ENCODE data around the gene THBD. TPM values are rescaled to one million over a fixed set of nuclear protein-coding genes. Genes with fewer than 3 reads are reported as not detected.

Gene THBD
- total RNA-seq, 1 donor from 2014 or later = 13.8 TPM

DNA sequence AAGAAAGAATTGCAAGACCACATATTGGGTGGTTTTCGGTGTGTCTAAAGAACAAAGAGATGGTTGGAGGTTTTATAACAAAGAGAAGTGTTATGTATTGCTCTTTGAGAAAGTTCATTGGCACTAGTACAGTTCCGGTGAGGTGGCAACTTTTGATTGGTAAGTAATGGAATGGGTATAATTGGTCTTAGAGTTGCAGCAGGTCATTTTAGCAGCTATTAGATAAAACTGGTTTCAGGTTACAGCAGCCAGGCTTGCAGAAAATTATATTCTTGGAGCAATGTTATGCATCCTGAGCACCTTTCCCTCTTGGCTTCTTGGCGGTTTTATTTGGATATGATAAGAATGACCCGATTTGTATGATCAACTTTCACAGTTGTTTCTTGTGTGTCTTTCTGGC, 26.6 kb downstream of the THBD start:
- TF ChIP-seq, protein P1, sequence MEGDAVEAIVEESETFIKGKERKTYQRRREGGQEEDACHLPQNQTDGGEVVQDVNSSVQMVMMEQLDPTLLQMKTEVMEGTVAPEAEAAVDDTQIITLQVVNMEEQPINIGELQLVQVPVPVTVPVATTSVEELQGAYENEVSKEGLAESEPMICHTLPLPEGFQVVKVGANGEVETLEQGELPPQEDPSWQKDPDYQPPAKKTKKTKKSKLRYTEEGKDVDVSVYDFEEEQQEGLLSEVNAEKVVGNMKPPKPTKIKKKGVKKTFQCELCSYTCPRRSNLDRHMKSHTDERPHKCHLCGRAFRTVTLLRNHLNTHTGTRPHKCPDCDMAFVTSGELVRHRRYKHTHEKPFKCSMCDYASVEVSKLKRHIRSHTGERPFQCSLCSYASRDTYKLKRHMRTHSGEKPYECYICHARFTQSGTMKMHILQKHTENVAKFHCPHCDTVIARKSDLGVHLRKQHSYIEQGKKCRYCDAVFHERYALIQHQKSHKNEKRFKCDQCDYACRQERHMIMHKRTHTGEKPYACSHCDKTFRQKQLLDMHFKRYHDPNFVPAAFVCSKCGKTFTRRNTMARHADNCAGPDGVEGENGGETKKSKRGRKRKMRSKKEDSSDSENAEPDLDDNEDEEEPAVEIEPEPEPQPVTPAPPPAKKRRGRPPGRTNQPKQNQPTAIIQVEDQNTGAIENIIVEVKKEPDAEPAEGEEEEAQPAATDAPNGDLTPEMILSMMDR (IDR thresholded peaks at IDR 0.05; ENCODE audit: borderline replicate concordance) = no peak
- peaks cover 40% of the 10 kb centered on the region for H3K27me3 ChIP-seq (ENCODE audit: low read depth)
- no peak overlapping the region for H3K27ac ChIP-seq (replicated peaks)
- DNase-seq = no peak
- intact Hi-C loops (cut with micrococcal nuclease) = no loop called here
- no peaks in the 10 kb centered on the region for H3K36me3 ChIP-seq
- H3K4me3 ChIP-seq = no peak overlapping the region
- peaks cover 10% of the 10 kb centered on the region for H3K4me1 ChIP-seq
- H3K9me3 ChIP-seq (replicated peaks) = no peaks in the 10 kb centered on the region

DNA sequence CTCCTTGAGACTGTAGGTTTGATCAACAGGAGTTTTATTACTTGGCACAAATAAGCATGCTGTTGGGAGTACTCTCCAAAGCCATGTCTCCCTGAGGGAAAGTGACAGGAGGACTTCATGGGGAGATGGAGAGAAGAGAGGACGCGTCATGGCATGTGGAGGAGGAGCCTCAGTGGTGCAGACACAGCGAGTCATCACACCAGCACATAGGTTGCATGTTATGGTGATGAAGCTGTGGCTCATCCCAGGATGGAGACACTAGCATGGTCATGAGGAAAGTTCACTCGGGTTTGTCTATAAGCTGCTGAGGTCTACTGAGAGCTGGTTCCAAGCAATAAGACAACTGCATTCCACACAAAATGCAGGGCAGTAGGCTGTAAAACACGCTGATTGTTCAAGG, 27.5 kb downstream of the THBD start:
- H3K9me3 ChIP-seq (replicated peaks) = no peaks in the 10 kb centered on the region
- peaks cover 10% of the 10 kb centered on the region for H3K4me1 ChIP-seq
- H3K27ac ChIP-seq (replicated peaks) = no peak overlapping the region
- H3K4me3 ChIP-seq = no peak overlapping the region
- intact Hi-C loops (cut with micrococcal nuclease) = no loop called here
- no peaks in the 10 kb centered on the region for H3K36me3 ChIP-seq
- peaks cover 31% of the 10 kb centered on the region for H3K27me3 ChIP-seq (ENCODE audit: low read depth)
- DNase-seq = no peak
- TF ChIP-seq, protein P1 (IDR thresholded peaks at IDR 0.05; ENCODE audit: borderline replicate concordance) = no peak

- Histone ChIP-seq H3K27me3 (ENCODE audit: low read depth) (peaks cover 27% of the 10 kb centered on the region), H3K9me3 (replicated peaks) (no peaks in the 10 kb centered on the region), H3K4me3 (no peak overlapping the region), H3K27ac (replicated peaks) (no peak overlapping the region), H3K4me1 (peaks cover 10% of the 10 kb centered on the region), H3K36me3 (no peaks in the 10 kb centered on the region)
- TF ChIP-seq, protein P1 (IDR thresholded peaks at IDR 0.05; ENCODE audit: borderline replicate concordance) = no peak
- no peak for DNase-seq
- intact Hi-C loops (cut with micrococcal nuclease) = no loop called here
Observed at GRCh38 chr20:23021541-23021940, 27.9 kb downstream of the THBD start.

GRCh38 chr20:23020230-23021018, 29.0 kb downstream of the THBD start:
- peaks cover 10% of the 10 kb centered on the region for H3K4me1 ChIP-seq
- intact Hi-C loops (cut with micrococcal nuclease) = no loop called here
- H3K4me3 ChIP-seq = no peak overlapping the region
- no peak overlapping the region for H3K27ac ChIP-seq (replicated peaks)
- no peak for DNase-seq
- H3K36me3 ChIP-seq = no peaks in the 10 kb centered on the region
- H3K27me3 ChIP-seq (ENCODE audit: low read depth) = peaks cover 16% of the 10 kb centered on the region
- H3K9me3 ChIP-seq (replicated peaks) = no peaks in the 10 kb centered on the region
- TF ChIP-seq, protein P1 (IDR thresholded peaks at IDR 0.05; ENCODE audit: borderline replicate concordance) = no peak

- H3K4me1 ChIP-seq = peaks cover 10% of the 10 kb centered on the region
- TF ChIP-seq, protein P1 (IDR thresholded peaks at IDR 0.05; ENCODE audit: borderline replicate concordance) = no peak
- DNase-seq = no peak
- no peak overlapping the region for H3K27ac ChIP-seq (replicated peaks)
- H3K36me3 ChIP-seq = no peaks in the 10 kb centered on the region
- no peak overlapping the region for H3K4me3 ChIP-seq
- intact Hi-C loops (cut with micrococcal nuclease) = no loop called here
- H3K9me3 ChIP-seq (replicated peaks) = no peaks in the 10 kb centered on the region
- H3K27me3 ChIP-seq (ENCODE audit: low read depth) = peaks cover 12% of the 10 kb centered on the region
Observed at GRCh38 chr20:23019403-23019802, 30.1 kb downstream of the THBD start.
